MG63 (cell line): Measurements from ENCODE around the gene RADIL. TPM values are rescaled to one million over a fixed set of nuclear protein-coding genes. Genes with fewer than 3 reads are reported as not detected.
"Not testable (repeated sequence)": the region's sequence is repeated elsewhere in the genome, so short reads cannot be mapped to it uniquely, and the experiment has no call there.

Experiments used
- DNase-seq: peaks from one replicate; pipeline ENCODE4 v3.0.0-alpha.2; 2020
- H3K27me3 ChIP-seq: fragments of 250-450 bp; sonication (Bioruptor Pico); 2 replicates; pipeline ENCODE4 v1.5.1; 2020; ENCODE audit warnings: mild to moderate bottlenecking, moderate library complexity
- H3K36me3 ChIP-seq: fragments of 250-450 bp; sonication (Bioruptor Pico); 2 replicates; pipeline ENCODE4 v1.5.1; 2020; ENCODE audit warnings: mild to moderate bottlenecking, moderate library complexity
- H3K4me3 ChIP-seq: fragments of 250-450 bp; sonication (Bioruptor Pico); 2 replicates; pipeline ENCODE4 v1.5.1; 2020; ENCODE audit warnings: mild to moderate bottlenecking, moderate library complexity
- H3K9me3 ChIP-seq: fragments of 250-450 bp; sonication (Bioruptor Pico); 2 replicates; pipeline ENCODE4 v1.5.1; 2020; ENCODE audit warnings: mild to moderate bottlenecking, moderate library complexity
- total RNA-seq: library from RNA; depleted of rRNA; stranded (reverse); fragments of >200 nt; shearing (Covaris generic); gene quantifications from 2 replicates; pipeline ENCODE4 v1.2.3, GENCODE V29; 2014; ENCODE audit warnings: low replicate concordance

The RADIL gene
- total RNA-seq, 1 experiment from 2014 or later: 1.6 TPM

GRCh38 chr7:4808565-4808964, 75.0 kb downstream of the RADIL start:
- DNase-seq: no peak
- no peak overlapping the region for H3K4me3 ChIP-seq
- no peaks in the 10 kb centered on the region for H3K9me3 ChIP-seq
- H3K36me3 ChIP-seq: no peaks in the 10 kb centered on the region
- no peaks in the 10 kb centered on the region for H3K27me3 ChIP-seq

GRCh38 chr7:4808026-4808425, 75.5 kb downstream of the RADIL start:
- Histone ChIP-seq H3K36me3 (no peaks in the 10 kb centered on the region), H3K27me3 (no peaks in the 10 kb centered on the region), H3K9me3 (no peaks in the 10 kb centered on the region), H3K4me3 (no peak overlapping the region)
- DNase-seq: no peak

GRCh38 chr7:4807598-4808016, 75.9 kb downstream of the RADIL start:
- Histone ChIP-seq H3K4me3 (no peak overlapping the region), H3K36me3 (no peaks in the 10 kb centered on the region), H3K27me3 (no peaks in the 10 kb centered on the region), H3K9me3 (no peaks in the 10 kb centered on the region)
- no peak for DNase-seq

- Histone ChIP-seq H3K4me3 (no peak overlapping the region), H3K36me3 (no peaks in the 10 kb centered on the region), H3K27me3 (no peaks in the 10 kb centered on the region), H3K9me3 (no peaks in the 10 kb centered on the region)
- DNase-seq: no peak
These were observed 76.4 kb downstream of the RADIL start for GRCh38 chr7:4806983-4807597.

GRCh38 chr7:4805984-4806300, 77.6 kb downstream of the RADIL start:
- Histone ChIP-seq H3K36me3 (no peaks in the 10 kb centered on the region), H3K27me3 (no peaks in the 10 kb centered on the region), H3K9me3 (no peaks in the 10 kb centered on the region), H3K4me3 (no peak overlapping the region)
- DNase-seq: no peak

GRCh38 chr7:4805110-4805983, 78.2 kb downstream of the RADIL start:
- no peak for DNase-seq
- no peaks in the 10 kb centered on the region for H3K36me3 ChIP-seq
- H3K9me3 ChIP-seq: no peaks in the 10 kb centered on the region
- no peak overlapping the region for H3K4me3 ChIP-seq
- no peaks in the 10 kb centered on the region for H3K27me3 ChIP-seq

- H3K9me3 ChIP-seq: no peaks in the 10 kb centered on the region
- no peak overlapping the region for H3K4me3 ChIP-seq
- no peak for DNase-seq
- no peaks in the 10 kb centered on the region for H3K36me3 ChIP-seq
- H3K27me3 ChIP-seq: no peaks in the 10 kb centered on the region
These were observed 79.9 kb downstream of the RADIL start for GRCh38 chr7:4803397-4804241.

GRCh38 chr7:4802577-4802976, 80.9 kb downstream of the RADIL start:
- not testable (repeated sequence) for H3K4me3 ChIP-seq, H3K9me3 ChIP-seq, H3K27me3 ChIP-seq, DNase-seq, H3K36me3 ChIP-seq

- DNase-seq: no peak
- H3K27me3 ChIP-seq: no peaks in the 10 kb centered on the region
- H3K4me3 ChIP-seq: no peak overlapping the region
These were observed 81.7 kb downstream of the RADIL start for GRCh38 chr7:4801839-4802231.

GRCh38 chr7:4800926-4801838, 82.3 kb downstream of the RADIL start:
- no peaks in the 10 kb centered on the region for H3K36me3 ChIP-seq
- no peak overlapping the region for H3K4me3 ChIP-seq
- DNase-seq: no peak
- H3K27me3 ChIP-seq: no peaks in the 10 kb centered on the region
- no peaks in the 10 kb centered on the region for H3K9me3 ChIP-seq

More at GRCh38 chr7:4801839-4802231, 81.7 kb downstream of the RADIL start:
- H3K9me3 ChIP-seq: no peaks in the 10 kb centered on the region
- H3K36me3 ChIP-seq: no peaks in the 10 kb centered on the region

GRCh38 chr7:4800487-4800886, 83.0 kb downstream of the RADIL start:
- Histone ChIP-seq H3K4me3 (no peak overlapping the region), H3K36me3 (no peaks in the 10 kb centered on the region), H3K27me3 (no peaks in the 10 kb centered on the region), H3K9me3 (no peaks in the 10 kb centered on the region)
- no peak for DNase-seq

GRCh38 chr7:4799508-4800268, 83.8 kb downstream of the RADIL start:
- Histone ChIP-seq H3K9me3 (no peaks in the 10 kb centered on the region), H3K27me3 (no peaks in the 10 kb centered on the region), H3K36me3 (no peaks in the 10 kb centered on the region), H3K4me3 (no peak overlapping the region)
- no peak for DNase-seq

- Histone ChIP-seq H3K4me3 (no peak overlapping the region), H3K9me3 (no peaks in the 10 kb centered on the region), H3K36me3 (no peaks in the 10 kb centered on the region), H3K27me3 (no peaks in the 10 kb centered on the region)
- no peak for DNase-seq
These were observed 84.7 kb downstream of the RADIL start for GRCh38 chr7:4798706-4799235.

GRCh38 chr7:4797858-4798705, 85.4 kb downstream of the RADIL start:
- no peak for DNase-seq
- no peak overlapping the region for H3K4me3 ChIP-seq
- H3K27me3 ChIP-seq: no peaks in the 10 kb centered on the region
- H3K36me3 ChIP-seq: no peaks in the 10 kb centered on the region
- H3K9me3 ChIP-seq: no peaks in the 10 kb centered on the region

- no peaks in the 10 kb centered on the region for H3K9me3 ChIP-seq
- DNase-seq: no peak
These were observed 87.1 kb downstream of the RADIL start for GRCh38 chr7:4796453-4796852.

More at GRCh38 chr7:4796453-4796852, 87.1 kb downstream of the RADIL start:
- H3K36me3 ChIP-seq: peaks cover 3% of the 10 kb centered on the region; the same call in 1 of the 2 replicates
- no peaks in the 10 kb centered on the region for H3K27me3 ChIP-seq
- H3K4me3 ChIP-seq: no peak overlapping the region
